ENCODE results near the gene CNTLN. TPM values are rescaled to one million over a fixed set of nuclear protein-coding genes. Genes with fewer than 3 reads are reported as not detected.

The CNTLN gene
- total and polyA plus RNA-seq, 2 donors (not counting 1 experiment from before 2014, with no cell fraction given), result 0.30 to 0.94 TPM

DNA sequence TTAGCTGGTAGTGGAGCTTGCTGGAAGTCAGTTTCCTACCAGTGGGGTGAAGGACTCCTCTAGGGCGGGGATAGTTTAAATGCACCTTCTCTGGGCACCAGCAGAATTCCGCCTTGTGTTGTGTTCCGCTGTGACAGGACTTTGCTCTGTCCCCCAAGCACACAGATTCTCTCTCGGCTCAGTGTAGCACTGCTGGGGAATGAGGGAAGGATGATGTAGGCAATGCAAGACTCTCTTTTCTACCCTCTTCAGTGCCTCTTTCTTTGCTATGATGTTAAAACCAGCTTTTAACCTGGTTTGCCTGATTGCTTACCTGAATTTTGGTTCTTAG, 288.8 kb downstream of the CNTLN start:
- H3K9me3 ChIP-seq (ENCODE audit: control extremely low read depth in 1 of 3, control insufficient read depth in 2 of 3, insufficient read depth in 1 of 3, low read length in 2 of 3), result no peaks in the 10 kb centered on the region
- POLR2A ChIA-PET, result no interaction called here
- no peak overlapping the region for H3K4me2 ChIP-seq (replicated peaks; ENCODE audit: low read depth, low read length, poor library complexity, severe bottlenecking)
- no peak overlapping the region for H3K27ac ChIP-seq (ENCODE audit: low read length in 2 of 2)
- no peak overlapping the region for H3K4me3 ChIP-seq (ENCODE audit: control extremely low read depth in 1 of 5, extremely low read depth in 1 of 5, insufficient read depth in 1 of 5, low read depth in 2 of 5, low read length in 4 of 5)
- intact Hi-C loops (cut with micrococcal nuclease), result no loop called here
- CTCF ChIA-PET, result no interaction called here
- ATAC-seq (ENCODE audit: low read depth), result no peak
- no peak overlapping the region for H3K27ac Mint-ChIP-seq
- no peak for DNase-seq
- no peaks in the 10 kb centered on the region for H3K4me1 ChIP-seq (ENCODE audit: control insufficient read depth in 2 of 2, insufficient read depth in 2 of 2, low read length in 2 of 2)
- H3K4me1 Mint-ChIP-seq, result no peaks in the 10 kb centered on the region
- TF ChIP-seq, protein P1, sequence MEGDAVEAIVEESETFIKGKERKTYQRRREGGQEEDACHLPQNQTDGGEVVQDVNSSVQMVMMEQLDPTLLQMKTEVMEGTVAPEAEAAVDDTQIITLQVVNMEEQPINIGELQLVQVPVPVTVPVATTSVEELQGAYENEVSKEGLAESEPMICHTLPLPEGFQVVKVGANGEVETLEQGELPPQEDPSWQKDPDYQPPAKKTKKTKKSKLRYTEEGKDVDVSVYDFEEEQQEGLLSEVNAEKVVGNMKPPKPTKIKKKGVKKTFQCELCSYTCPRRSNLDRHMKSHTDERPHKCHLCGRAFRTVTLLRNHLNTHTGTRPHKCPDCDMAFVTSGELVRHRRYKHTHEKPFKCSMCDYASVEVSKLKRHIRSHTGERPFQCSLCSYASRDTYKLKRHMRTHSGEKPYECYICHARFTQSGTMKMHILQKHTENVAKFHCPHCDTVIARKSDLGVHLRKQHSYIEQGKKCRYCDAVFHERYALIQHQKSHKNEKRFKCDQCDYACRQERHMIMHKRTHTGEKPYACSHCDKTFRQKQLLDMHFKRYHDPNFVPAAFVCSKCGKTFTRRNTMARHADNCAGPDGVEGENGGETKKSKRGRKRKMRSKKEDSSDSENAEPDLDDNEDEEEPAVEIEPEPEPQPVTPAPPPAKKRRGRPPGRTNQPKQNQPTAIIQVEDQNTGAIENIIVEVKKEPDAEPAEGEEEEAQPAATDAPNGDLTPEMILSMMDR (IDR thresholded peaks at IDR 0.05), result no peak
- no peak for TF ChIP-seq EZH2 (IDR thresholded peaks at IDR 0.05; ENCODE audit: borderline replicate concordance, insufficient read depth, low read depth, low read length, poor library complexity, severe bottlenecking)
- no peaks in the 10 kb centered on the region for H3K36me3 ChIP-seq (replicated peaks in 1 of 2; ENCODE audit: control extremely low read depth in 1 of 2, control insufficient read depth in 1 of 2, extremely low read depth in 1 of 2, insufficient read depth in 2 of 2, low read length in 1 of 2)
- no peaks in the 10 kb centered on the region for H3K27me3 ChIP-seq (replicated peaks in 1 of 4; ENCODE audit: control extremely low read depth in 1 of 4, control insufficient read depth in 3 of 4, insufficient read depth in 4 of 4, low read length in 3 of 4)
- WGBS (ENCODE audit: insufficient coverage), result no CpG with 5 or more reads among the region's 4 CpGs
- H4K20me1 ChIP-seq (ENCODE audit: control insufficient read depth, insufficient read depth, low read length, poor library complexity, severe bottlenecking), result no peaks in the 10 kb centered on the region
- no peaks in the 10 kb centered on the region for H3K79me2 ChIP-seq (ENCODE audit: control insufficient read depth, insufficient read depth, low read length)
- H3K27me3 Mint-ChIP-seq, result no peaks in the 10 kb centered on the region
- H3K9me3 Mint-ChIP-seq (ENCODE audit: insufficient read depth), result no peaks in the 10 kb centered on the region
- no peak overlapping the region for H3K9ac ChIP-seq (ENCODE audit: low read length)
- H3K4me3 Mint-ChIP-seq, result no peak overlapping the region
- H2AFZ ChIP-seq (ENCODE audit: insufficient read depth, low read depth, low read length, poor library complexity, severe bottlenecking), result no peak overlapping the region

- no peaks in the 10 kb centered on the region for H3K36me3 ChIP-seq (replicated peaks in 1 of 2; ENCODE audit: control extremely low read depth in 1 of 2, control insufficient read depth in 1 of 2, extremely low read depth in 1 of 2, insufficient read depth in 2 of 2, low read length in 1 of 2)
- TF ChIP-seq, protein P1 (IDR thresholded peaks at IDR 0.05), result no peak
- no peak for TF ChIP-seq EZH2 (IDR thresholded peaks at IDR 0.05; ENCODE audit: borderline replicate concordance, insufficient read depth, low read depth, low read length, poor library complexity, severe bottlenecking)
- H3K27me3 ChIP-seq (replicated peaks in 1 of 4; ENCODE audit: control extremely low read depth in 1 of 4, control insufficient read depth in 3 of 4, insufficient read depth in 4 of 4, low read length in 3 of 4), result no peaks in the 10 kb centered on the region
- no peak overlapping the region for H3K4me2 ChIP-seq (replicated peaks; ENCODE audit: low read depth, low read length, poor library complexity, severe bottlenecking)
- H4K20me1 ChIP-seq (ENCODE audit: control insufficient read depth, insufficient read depth, low read length, poor library complexity, severe bottlenecking), result no peaks in the 10 kb centered on the region
- H3K27ac Mint-ChIP-seq, result no peak overlapping the region
- no peak overlapping the region for H3K27ac ChIP-seq (ENCODE audit: low read length in 2 of 2)
- DNase-seq (no peak), ATAC-seq (ENCODE audit: low read depth) (no peak)
- 100% methylated on average over 1 of the region's 2 CpGs for WGBS (ENCODE audit: insufficient coverage)
- H3K4me3 ChIP-seq (ENCODE audit: control extremely low read depth in 1 of 5, extremely low read depth in 1 of 5, insufficient read depth in 1 of 5, low read depth in 2 of 5, low read length in 4 of 5), result no peak overlapping the region
- no peaks in the 10 kb centered on the region for H3K9me3 Mint-ChIP-seq (ENCODE audit: insufficient read depth)
- H3K4me3 Mint-ChIP-seq, result no peak overlapping the region
- no peaks in the 10 kb centered on the region for H3K4me1 Mint-ChIP-seq
- no peaks in the 10 kb centered on the region for H3K27me3 Mint-ChIP-seq
- CTCF ChIA-PET, result no interaction called here
- no peaks in the 10 kb centered on the region for H3K9me3 ChIP-seq (ENCODE audit: control extremely low read depth in 1 of 3, control insufficient read depth in 2 of 3, insufficient read depth in 1 of 3, low read length in 2 of 3)
- H3K4me1 ChIP-seq (ENCODE audit: control insufficient read depth in 2 of 2, insufficient read depth in 2 of 2, low read length in 2 of 2), result no peaks in the 10 kb centered on the region
- no peak overlapping the region for H2AFZ ChIP-seq (ENCODE audit: insufficient read depth, low read depth, low read length, poor library complexity, severe bottlenecking)
- intact Hi-C loops (cut with micrococcal nuclease), result no loop called here
- H3K9ac ChIP-seq (ENCODE audit: low read length), result no peak overlapping the region
- POLR2A ChIA-PET, result no interaction called here
- no peaks in the 10 kb centered on the region for H3K79me2 ChIP-seq (ENCODE audit: control insufficient read depth, insufficient read depth, low read length)
These were observed 290.5 kb downstream of the CNTLN start for GRCh38 chr9:17425384-17425783.
